HG03558 (cell line): ENCODE results near the gene TMEM59L.

Source experiments
- ATAC-seq: cut with Tn5 transposase; IDR thresholded peaks from one replicate; pipeline ENCODE4 v1.9.1; 2021; ENCODE audit warnings: moderate number of reproducible peaks; ENCODE audit not compliant: unreplicated experiment; ENCODE audit errors: extremely low read depth

The TMEM59L gene

DNA sequence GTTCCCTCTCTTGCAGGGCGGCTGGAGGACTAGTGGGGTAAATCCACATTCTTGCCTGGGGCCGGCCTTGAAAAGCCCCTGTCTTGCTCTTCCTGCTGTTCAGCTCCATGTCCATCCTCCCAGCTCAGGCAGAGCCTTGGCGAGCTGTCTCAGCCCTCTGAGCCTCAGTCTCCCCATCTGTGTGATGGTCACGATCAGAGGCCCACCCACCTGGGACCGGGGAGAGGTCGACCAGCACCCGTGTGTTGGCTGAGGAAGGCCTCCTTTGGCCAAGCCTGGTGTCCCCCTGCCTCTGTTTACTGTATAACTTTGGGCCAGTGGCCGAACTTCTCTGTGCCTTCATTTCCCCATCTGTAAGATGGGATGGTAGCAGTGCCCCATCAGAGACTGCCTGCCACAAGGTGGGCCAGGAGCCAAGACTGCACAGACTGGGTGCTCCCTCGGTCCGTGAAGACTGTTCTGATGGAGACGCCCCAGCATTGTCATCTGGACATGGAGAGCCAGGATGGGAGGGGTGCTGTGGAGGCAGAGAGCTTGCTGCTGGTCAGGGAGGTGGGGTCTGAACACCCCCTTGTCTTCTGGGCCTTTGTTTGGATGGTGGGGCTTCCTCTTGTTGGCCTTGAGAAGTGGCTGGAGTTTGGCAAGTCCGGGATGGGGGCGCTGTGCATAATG, 42.6 kb downstream of the TMEM59L start:
- no peak for ATAC-seq

DNA sequence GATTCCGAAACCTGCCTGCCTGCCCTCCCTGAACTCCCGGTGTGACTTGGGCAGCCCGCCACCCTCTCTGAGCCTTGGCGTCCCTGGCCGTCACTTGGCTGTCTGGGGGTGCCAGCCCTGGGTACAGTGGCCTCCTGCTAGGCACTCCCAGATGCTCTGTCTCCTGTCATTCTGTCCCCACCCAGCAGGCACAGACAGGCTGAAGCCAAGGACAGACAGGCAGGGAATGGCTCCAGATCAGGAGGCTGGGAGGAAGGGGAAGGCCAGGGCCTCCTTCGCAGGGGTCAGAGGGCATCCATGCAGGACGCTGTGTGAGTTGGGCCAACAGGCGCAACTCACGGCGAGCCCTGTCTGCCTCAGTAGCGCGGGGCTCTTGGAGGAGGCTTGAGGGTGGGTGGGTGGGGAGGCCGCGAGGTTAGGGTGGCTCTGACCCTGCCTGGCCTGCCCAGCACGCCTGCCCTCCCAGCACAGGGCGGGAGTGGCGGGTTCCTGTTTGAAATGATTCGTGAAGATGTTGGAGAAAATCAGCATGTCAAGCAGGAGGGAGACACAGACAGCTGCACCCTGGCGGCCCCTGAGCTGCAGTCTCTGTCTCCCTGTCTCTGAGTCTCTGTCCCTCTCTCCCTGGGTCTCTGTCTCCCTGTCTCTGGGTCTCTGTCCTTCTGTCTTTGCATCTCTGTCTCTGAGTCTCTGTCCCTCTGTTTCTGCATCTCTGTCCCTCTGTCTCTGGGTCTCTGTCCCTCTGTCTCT, 43.8 kb downstream of the TMEM59L start:
- no peak for ATAC-seq

DNA sequence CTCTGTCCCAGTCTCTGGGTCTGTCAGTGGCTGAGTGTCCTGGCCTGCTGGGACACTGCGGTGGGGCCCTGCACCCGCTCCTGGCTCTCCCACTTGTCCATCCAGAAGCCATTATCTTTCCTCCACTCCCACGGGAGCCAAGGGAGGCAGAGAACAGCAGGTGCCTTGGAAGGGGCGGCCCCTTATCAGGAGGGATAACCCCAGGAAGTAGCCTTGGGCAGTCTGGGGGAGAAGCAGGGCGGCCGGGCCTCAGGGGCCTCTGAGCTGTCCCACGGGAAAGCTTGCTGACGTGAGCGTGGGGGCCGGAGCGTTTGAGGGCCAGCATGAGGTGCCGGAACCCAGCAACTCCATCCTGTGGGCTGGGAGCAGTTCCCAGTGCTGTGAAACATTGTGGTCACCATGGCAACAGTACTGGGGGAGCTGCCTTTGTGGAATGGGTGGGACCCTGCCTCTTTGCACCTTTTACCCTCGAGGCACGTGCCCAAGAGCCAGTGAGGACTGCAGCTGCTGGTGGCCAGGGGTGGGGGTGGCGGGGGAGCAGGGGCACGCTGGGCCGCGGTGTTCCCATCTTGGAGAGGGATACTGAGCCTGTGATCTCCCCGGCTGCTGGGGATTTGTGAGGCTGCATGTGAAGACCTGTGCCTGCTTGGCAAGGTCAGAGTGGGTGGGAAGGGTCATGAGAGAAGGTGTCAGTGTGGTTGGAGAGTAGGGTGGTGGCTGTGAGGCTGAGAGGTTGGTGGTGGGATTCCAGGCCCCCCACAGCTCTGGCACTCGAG, 45.1 kb downstream of the TMEM59L start:
- no peak for ATAC-seq

DNA sequence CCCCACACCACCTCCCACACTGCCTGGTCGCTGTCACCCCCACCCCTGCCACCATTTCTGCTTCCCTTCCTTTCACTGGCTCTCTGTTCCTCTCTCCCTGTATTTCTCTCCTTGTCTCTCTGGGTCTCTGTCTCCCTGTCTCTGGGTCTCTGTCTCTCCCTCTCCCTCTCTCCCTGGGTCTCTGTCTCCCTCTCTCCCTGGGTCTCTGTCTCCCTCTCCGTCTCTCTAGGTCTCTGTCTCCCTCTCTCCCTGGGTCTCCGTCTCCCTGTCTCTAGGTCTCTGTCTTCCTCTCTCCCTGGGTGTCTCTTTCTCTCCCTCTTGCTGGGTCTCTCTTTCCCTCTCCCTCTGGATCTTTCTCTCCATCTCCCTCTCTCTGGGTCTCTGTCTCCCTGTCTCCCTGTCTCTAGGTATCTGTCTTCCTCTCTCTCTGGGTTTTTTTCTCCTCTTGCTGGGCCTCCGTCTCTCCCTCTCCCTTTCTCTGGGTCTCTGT, 45.7 kb downstream of the TMEM59L start:
- no peak for ATAC-seq

DNA sequence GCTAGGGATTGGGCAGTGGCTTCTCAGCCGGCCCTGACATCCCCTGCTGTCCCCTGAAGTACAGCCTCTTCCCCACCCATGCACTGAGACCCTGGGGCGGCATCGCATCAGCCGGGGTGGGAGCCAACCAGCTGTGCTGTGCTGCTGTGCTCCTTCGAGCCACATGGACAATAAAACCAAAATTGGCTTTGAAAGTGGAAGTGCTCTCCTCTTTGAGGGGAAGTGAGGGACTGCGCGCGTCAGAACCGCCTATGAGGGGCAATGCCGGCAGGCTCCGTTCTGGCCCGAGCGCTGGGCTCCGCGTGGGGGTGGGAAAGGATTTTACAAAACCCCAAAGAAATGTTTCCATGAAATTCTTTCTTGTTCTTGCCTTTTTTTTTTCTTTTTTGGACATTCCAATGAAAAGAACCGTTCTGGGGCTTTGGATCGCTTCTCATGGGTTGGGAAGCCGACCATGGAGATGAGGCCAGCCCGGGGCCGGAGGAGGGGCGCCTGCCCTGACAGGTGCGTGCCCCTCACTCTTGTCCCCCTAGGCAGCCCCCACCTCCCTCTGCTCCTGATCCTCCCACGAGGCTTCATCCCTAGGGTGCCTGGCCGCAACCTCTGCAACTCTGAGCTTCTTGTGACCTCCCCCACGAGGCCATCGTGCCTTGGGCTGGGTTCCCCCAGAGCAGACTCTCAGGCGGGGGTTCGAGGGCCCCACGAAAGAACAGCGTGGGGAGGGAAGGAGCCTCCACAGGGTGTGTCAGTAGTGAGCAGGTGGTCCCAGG, 46.8 kb downstream of the TMEM59L start:
- ATAC-seq: no peak

DNA sequence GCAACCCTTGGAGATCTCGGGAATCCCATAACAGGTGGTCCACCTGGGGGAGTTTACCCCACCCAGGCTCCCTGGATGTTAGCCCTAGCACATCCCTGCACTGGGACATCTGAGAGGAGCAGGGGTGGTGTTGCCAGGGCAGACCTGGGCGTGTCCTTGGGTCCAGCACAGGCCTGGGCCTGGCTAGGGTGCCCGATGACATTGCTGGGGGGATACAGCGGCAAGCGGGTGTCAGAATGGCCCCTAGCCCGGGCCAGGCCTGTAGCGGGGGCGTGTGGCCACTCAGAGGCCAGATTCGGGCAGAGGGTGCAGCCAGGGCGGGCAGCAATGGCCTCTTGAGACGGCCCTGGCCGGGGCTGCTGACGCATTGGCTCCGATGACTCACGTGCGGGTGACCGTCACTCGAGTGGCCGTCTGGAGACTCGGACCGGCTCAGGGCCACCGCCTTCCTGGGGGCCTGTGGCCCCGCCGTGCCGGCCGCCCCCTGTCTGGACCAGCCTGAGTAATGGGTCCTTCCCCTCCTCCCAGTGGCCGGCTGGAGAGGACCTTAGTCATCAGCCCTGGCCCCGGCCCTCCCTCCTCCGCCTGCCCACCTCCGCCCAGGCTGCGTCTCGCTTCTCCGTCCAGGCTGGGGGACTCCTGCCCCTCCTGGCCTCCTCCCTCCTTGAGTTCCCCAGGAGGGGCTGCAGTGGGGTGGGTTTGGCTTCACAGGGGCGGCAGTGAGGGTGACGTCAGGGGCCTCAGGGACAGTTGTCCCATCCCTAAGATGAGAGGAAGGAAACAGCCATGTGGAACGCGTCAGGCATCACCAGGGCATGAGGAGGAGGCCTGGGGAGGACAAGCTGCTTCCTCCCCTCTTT, 47.6 kb downstream of the TMEM59L start:
- no peak for ATAC-seq

DNA sequence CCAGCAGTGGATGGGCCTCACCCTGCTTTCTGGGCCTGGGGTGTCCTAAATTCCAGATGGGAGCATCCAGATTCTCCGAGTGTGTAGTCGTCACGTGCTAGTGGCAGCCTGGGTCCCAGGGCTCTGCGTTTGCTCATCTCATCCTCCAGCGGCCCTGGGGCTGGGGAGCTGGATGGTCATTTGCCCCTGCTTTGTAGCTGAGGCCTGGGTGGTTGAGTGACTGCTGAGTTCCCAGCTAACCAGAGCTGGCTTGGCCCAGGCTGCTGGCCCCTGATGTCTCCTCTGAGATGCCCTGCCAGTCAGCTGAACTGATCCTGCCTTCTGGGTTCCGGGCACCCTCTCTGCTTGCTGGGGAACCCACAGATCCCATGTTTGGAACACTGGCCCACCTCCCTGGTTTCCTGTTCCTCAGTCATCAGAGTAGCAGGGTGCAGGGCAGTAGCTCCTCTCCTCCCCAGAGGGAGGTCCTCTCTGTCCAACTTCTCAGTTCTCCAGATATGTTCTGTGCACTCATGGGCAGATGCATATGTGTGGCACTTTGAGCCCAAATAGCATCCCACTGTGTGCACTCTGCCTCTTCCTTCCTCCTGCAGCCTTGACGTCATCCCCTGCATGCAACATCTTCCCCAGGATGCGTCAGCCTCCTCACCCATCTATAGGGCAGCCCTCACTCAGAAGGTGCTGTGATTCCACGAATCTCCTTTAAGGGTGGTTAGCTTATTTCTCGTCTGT, 48.4 kb downstream of the TMEM59L start:
- no peak for ATAC-seq

DNA sequence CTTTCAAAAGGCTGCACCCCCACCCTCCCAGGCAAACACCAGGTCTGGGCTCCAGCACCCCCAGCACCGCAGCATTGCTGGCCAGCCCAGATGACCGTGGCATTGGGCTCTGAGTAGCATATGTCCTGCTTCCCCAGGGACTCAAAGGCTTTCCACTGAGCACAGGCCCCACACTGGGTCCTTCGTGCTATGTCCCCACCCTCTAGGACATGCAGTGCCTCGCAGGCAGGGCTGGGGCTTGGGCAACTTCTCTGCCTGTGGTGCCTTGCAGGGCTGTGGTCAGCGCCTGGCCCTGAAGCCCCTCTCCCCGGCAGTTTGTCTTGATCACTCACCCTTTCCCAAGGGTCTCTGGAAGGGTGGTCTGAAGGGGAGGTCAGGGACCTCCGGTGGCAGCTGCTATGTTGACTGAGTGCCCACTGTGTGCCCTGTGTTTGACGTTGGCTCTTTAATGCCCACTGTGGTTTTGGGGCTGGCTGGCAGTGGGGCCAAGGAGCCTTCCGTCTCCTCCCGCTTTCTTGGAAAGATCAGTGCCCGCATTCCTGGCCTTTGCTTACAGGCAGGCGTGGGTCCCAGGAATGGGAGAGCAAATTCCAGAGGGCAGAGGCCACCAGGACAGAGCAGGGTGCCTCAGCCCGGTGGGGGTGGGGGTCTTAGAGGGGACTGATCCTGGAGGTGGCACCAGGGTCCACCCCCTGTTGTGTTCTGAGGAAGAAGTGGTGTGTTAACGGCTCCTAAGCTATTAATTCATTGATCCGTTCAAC, 50.5 kb downstream of the TMEM59L start:
- ATAC-seq: no peak

DNA sequence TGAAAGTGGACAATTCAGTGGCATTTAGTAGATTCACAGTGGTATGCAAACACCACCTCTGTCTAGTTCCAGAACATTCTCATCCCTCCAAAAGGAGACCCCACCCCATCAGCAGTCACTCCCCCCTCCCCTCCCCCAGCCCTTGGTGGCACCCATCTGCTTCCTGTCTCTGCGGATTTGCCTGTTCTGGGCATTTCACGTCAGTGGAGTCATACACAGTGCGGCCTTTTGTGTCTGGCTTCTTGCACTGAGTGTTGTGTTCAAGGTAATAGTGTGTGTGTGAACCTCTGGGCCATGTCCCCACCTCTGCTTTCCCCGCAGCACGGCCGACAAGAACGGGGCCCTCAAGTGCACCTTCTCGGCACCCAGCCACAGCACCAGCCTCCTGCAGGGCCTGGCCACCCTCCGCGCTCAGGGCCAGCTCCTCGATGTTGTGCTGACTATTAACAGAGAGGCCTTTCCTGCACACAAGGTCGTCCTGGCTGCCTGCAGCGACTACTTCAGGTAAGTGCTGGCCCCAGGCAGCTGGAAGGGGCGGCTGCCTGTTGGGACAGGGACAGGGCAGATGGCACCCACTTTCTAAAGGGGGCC, 51.4 kb downstream of the TMEM59L start:
- no peak for ATAC-seq

DNA sequence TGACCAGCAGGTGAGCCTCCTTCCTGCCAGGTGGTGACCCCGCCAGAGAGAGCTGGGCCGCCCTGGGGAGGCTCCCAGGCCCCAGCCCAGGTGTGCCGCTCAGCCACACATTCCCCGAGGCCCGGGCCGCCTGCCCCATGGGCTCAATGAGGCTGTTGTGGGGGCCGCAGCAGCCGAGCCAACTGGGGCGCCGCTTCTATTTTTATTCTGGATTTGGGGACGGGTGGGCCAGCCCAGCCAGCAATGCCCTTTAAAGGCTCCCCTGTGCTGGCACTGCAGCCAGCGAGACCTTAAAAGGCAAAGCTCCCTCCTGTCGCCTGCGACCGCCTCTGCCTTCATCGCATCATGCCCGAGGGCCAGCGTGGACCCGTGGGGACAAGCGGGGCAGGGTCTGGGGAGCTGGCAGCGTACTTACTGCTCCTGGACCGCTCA, 53.1 kb downstream of the TMEM59L start:
- no peak for ATAC-seq

DNA sequence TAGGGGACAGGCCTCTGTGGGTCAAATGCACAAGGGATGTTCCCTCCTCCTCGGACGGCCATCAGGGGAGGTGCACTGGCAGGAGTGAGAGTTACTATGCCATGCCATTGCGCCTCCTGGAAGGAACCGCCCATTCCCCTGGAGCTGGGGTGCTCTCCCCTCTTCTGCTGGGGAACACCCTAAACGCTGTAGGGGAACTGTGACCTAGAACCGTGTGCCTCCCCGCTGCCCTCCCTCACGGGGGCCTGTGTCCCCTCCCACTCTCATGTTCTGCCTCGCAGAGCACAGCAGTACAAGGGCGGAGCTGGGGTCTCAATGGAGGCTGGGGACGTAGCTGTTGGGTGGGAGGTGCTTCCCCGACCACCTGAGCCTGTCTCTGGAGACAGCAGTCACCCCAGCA, 53.6 kb downstream of the TMEM59L start:
- ATAC-seq: no peak

DNA sequence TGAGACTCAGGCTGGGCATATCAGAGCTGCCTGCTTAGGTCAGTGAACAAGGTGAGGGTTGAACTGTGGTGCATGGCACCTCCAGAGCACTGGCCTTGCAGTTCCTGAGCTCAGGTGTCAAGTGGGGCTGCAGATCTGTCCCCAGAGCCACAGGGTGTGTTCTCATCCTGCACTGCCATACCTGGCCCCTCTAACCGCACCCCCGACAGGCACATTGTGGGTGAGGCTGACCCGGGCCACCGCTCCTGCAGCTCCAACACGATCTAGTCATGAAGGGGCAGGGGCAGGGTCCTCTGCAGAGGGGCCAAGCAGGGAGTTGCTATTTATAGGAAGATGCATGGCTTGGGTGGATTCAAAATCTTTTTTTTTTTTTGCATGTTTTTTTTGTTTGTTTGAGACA, 54.1 kb downstream of the TMEM59L start:
- no peak for ATAC-seq

DNA sequence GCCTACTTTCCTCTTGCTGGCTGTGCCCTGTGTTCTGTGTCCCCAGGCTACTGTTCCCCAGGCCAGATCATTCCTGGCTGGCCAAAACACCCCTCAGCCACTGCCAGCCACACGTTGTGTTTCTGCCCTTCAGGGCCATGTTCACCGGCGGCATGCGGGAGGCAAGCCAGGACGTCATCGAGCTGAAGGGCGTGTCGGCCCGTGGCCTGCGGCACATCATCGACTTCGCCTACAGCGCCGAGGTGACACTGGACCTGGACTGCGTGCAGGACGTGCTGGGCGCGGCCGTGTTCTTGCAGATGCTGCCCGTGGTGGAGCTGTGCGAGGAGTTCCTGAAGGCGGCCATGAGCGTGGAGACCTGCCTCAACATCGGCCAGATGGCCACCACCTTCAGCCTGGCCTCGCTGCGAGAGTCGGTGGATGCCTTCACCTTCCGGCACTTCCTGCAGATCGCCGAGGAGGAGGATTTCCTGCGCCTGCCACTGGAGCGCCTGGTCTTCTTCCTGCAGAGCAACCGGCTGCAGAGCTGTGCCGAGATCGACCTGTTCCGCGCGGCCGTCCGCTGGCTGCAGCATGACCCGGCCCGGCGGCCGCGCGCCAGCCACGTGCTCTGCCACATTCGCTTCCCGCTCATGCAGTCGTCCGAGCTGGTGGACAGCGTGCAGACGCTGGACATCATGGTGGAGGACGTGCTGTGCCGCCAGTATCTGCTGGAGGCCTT, 55.0 kb downstream of the TMEM59L start:
- no peak for ATAC-seq

DNA sequence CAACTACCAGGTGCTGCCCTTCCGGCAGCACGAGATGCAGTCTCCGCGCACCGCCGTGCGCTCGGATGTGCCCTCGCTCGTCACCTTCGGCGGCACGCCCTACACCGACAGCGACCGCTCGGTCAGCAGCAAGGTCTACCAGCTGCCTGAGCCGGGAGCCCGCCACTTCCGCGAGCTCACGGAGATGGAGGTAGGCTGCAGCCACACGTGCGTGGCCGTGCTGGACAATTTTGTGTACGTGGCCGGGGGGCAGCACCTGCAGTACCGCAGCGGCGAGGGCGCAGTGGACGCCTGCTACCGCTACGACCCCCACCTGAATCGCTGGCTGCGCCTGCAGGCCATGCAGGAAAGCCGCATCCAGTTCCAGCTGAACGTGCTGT, 55.6 kb downstream of the TMEM59L start:
- ATAC-seq: no peak

DNA sequence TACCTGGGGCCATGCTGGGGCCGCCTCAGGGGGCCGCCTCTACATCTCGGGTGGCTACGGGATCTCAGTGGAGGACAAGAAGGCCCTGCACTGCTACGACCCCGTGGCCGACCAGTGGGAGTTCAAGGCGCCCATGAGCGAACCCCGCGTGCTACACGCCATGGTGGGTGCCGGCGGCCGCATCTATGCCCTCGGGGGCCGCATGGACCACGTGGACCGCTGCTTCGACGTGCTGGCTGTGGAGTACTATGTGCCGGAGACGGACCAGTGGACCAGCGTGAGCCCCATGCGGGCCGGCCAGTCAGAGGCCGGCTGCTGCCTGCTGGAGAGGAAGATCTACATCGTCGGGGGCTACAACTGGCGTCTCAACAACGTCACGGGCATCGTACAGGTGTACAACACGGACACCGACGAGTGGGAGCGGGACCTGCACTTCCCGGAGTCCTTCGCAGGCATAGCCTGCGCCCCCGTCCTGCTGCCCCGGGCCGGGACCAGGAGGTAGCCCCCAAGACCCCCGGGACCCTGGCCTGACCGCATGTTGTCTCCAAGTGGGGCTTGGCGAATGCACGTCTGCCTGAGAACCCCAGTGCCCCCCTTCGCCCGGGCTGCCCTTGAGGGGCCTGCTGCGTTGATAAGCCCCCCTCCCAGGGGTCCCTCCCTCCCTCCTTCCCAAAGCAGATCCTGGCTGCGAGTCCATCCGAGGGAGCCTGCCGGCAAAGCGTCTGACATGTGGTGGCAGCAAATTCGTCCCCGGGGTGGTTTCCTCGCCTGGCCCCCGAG, 56.3 kb downstream of the TMEM59L start:
- ATAC-seq: no peak

DNA sequence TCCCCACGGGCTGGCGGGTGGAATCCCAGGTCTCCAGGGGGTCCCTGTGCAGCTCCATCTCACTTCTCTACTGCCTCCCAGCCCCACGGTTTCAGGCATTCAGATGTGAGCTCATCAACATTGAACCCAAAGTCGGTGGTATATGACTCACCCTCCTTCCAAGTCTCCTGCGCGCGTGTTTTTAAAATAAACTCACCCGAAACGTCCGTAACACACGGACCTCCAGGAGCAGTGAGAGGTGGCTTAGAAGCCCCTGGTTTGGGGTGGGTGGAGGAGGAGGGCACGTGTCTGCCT, 56.8 kb downstream of the TMEM59L start:
- no peak for ATAC-seq

DNA sequence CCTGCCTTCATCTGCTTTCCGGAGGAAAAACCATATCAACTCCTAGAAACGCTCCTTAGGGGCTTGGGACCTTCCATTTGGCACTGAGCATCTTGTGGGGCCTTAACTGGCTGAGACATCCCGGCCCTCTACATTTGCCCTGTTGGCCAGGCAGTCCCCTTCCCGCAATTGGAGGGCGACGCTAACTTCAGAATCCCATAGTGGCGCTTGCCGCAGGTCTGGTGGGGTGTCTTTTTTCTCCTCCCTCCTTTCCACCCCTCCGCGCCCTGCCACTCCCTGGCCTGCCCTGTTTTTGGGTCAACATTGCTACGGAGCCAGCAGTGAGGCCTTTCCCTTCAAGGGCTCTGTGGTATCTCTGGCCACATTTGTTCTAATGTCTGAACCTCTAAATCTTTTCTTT, 57.2 kb downstream of the TMEM59L start:
- ATAC-seq: no peak
